Measurements from ENCODE around the gene RGL1.

RGL1 gene

DNA sequence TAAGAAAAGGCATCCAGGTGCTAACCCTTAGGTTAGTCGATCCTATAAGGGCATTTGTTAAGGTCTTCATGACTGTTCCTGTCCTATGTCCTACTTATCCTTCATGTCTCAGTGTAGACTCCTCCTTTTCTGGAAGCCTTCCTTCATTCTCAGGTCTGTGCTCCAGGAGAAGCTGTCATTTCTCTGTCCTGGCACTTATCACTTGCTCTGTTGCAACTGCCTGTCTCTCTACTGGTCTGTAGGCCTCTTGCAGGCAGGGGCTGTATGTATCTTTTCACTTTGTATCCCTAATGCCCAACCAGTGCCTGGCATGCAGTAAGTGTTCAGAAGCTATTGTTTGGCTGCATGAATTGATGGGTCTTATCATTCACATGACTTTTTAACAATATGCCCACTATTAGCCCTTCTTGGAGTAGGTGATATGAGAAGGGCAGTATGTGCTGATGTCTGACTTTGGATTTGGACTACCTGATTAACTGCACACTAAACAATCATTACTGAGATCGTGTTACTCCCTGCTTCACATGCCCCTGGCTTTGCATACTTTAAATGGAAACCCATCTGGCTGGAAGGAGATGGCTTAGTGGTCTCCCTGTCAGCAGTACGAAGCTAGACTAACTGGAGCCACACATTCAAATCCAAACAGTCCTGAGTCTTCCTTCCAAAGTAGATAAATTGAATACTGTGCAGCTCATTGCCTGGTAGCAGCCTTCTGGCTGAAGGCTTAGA, 88.8 kb downstream of the RGL1 start:
- DNase-seq: no peak

- DNase-seq: no peak
These were observed 89.3 kb downstream of the RGL1 start for GRCh38 chr1:183894290-183894565.

- DNase-seq: no peak
These were observed 91.6 kb downstream of the RGL1 start for GRCh38 chr1:183896466-183897048.

GRCh38 chr1:183898001-183898396, 93.1 kb downstream of the RGL1 start:
- no peak for DNase-seq

DNA sequence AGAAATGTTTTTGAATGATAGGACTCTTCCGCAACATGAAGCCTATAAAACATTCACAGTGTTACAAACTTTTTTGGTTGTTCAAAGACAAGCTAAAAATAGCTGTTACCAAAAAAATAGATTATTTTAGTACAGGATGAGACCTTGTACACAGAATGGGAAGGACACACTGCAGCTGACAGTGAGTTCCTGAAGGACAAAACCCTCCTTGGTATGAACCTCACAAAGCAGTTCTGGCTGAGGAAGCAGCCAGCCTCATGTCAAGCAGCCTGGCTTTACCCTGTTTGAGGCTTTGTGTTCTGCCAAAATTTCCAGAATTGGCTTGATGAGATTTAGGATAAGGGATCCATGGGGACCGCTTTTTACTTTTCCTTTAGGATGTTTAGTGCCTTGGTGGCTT, 93.7 kb downstream of the RGL1 start:
- DNase-seq: no peak

- no peak for DNase-seq
These were observed 96.9 kb downstream of the RGL1 start for GRCh38 chr1:183901748-183902330.

- no peak for DNase-seq
These were observed 98.2 kb downstream of the RGL1 start for GRCh38 chr1:183903101-183903500.

DNA sequence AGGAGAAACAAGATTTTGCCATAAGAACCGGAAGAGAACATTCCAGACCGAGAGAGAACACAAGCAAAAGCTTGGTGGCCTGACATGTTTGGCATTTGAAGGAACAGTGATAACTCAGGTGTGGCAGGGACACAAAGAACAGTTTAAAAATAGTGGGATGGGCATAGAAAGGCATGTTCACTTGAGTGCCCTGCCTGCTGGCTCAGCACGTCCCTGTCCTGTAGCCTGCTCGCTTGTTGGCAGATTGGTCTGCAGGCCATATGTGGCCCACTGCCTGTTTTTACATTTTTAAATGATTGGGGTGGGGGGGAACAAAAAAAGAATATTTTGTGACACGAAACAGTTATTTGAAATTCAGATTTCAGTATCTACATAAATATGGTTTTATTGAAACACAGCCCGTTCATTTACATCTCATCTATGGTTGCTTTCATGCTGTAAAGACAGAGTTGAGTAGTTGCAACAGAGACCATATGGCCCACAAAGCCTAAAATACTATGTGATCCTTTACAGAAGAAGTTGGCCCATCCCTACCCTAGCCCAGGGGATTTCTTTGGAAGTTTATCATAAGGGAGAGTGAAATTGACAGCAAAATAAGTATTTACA, 100.7 kb downstream of the RGL1 start:
- DNase-seq: no peak

DNA sequence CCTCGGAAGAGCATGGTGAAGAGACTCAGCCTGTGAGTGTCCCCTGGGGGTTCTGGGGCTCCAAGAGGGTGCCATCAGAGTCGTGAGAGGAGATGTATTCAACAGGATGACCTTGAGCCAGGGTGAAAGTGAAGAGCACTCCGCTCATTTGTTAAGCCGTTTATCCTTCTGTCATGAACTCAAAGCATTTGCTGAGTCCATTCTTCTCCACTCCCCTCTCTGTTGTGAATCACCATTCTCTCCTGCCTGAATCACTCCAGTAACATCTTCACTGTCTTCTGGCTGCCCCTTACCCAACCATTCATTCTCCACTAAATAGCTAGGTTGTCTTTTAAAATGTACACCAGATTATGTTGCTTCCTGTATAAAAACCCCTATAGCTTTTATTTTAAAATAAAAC, 102.2 kb downstream of the RGL1 start:
- DNase-seq: no peak

DNA sequence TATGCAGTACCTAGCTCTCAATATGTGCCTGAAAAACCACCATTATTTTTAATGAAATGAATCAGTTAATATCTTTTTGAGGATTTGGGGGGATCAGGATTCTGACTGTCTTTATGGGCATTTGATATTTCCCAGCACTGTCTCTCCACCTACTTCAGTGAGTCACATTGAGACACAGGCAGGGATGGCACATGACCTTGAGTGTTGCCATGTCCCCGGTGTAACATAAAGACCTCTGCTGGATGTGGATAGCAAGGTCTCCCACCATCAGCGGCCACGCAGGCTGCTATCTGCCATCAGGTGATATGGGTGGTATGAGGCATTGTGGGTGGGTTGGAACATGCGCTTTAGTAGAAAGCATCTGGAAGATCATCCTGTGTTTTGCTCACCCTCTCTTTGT, 103.2 kb downstream of the RGL1 start:
- DNase-seq: no peak

DNA sequence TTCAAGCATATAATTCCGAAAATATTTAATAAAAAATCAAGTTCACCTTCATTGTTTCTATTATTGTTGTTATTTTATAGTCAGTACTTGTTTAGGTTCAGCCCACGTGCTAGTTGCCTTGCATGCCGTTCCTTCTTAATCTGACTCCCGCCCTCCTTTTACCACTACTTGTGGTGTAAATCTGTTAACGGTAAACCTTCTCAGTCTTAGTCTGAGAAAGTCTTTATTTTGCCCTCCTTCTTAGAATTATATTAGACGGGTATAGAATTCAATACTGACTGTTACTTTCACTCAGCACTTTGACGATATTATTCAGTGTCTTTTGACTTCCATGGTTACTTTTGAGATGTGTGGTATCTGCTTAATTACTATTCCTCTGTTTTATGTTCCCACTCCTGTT, 104.8 kb downstream of the RGL1 start:
- DNase-seq: no peak

GRCh38 chr1:183910845-183911244, 105.9 kb downstream of the RGL1 start:
- no peak for DNase-seq

GRCh38 chr1:183911285-183911684, 106.4 kb downstream of the RGL1 start:
- DNase-seq: no peak

DNA sequence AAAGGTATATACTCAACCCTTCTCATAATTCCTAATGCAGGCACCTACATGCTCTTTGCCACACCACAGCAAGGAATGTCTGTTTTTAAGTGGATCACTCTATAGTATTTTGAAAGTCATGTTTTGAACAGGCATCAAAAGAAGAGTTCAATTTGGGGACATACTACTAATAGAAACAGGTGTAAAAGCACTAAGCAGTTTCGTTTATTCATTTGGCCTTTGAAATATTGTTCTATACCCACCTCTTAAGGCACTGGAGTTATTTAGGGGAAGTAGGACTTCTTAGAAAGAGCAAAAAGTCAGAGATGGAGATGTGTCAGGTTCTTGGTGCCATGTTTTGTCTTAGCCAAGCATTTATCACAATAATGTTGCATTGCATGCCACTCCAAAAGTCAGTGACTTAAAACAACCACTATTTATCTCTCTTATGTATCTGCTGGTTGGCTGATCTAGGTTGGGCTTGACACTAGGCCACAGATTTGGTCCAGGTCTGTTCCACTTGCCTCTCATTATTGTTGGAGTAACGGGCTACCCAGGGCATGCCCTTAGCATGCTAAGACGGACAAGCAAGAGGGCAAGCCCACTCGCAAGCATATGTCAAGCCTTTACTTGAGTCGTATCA, 107.5 kb downstream of the RGL1 start:
- no peak for DNase-seq

- no peak for DNase-seq
These were observed 108.7 kb downstream of the RGL1 start for GRCh38 chr1:183913567-183913993.

- DNase-seq: no peak
These were observed 109.4 kb downstream of the RGL1 start for GRCh38 chr1:183914276-183914675.

GRCh38 chr1:183914891-183915290, 110.0 kb downstream of the RGL1 start:
- no peak for DNase-seq

DNA sequence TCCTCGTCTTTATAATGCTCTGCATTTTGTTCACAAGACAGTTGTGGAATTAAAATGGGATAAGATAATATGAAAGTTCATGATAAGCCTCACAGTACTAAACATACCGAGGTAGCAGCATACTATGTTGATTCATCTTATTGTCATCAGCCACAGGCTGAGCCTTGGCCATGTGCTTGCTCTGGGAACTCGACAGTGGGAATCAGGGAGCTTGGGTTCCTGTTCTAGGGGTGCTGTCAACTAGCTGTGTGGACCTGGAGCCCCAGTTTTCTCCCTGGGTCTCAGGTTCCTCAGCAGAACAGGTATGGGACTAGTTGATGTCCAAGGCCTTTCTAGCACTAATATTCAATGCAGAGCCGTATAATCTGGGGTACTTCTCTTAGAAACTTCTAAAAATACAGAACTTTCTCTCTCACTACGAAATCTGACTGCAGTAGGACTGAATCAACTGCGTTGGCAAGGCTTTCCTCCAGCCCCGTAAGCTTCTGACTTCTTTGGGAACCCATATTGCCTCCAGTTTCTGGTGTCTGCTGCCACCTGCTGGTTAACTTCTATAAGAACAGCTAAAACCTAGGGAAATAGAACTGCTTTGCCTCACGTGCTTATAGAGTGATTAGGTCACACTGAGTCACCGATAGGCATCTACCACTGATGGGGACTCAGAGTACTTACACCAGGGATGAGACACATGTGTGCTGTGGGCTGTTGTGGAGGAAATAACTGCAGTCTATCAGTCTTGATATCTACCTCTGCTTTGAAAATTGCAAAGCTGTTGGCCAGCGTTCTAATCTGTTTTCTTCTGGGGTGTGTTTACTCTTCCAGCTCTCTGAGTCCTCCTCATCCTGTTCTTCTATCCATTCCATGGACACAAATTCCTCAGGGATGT, 110.9 kb downstream of the RGL1 start:
- peak; percentile 79 for DNase-seq

DNA sequence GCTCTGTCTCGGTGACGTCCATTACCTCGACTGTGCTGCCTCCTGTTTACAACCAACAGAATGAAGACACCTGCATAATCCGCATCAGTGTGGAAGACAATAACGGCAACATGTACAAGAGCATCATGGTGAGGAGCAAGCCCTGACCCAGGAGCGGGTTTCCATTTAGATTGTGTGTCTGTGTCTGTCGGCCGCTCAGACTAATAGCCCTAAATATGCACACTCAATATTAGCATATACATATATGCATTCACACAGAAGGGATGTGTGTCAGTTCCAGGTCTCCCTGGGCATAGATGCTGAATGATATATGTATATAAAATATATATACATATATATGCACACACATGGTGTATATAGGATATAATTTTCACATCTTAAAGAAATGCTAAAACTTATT, 111.7 kb downstream of the RGL1 start:
- no peak for DNase-seq

GRCh38 chr1:183918589-183918988, 113.7 kb downstream of the RGL1 start:
- DNase-seq: no peak

DNA sequence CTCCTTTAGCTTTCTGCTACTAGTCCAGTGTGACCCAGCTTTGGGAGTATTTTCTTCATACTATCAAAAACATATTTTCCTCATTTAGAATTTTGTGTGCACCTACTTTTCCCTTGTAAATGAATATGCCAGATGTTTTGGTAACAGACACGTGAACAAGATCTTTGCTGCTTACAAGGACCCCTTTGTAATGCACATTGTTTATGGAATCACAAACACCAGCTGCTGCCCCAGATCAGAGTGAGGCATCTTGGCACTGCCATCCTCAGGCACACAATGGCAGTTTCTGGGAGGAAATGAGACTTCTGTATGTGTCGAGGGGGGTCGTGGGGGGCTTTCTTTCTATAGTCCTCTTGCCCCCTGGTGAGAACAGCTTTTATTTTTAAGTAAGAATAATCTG, 115.7 kb downstream of the RGL1 start:
- DNase-seq: no peak

GRCh38 chr1:183922197-183922596, 117.3 kb downstream of the RGL1 start:
- no peak for DNase-seq

- no peak for DNase-seq
These were observed 121.0 kb downstream of the RGL1 start for GRCh38 chr1:183925947-183926346.
